Stimulated activated CD8-positive, alpha-beta memory T cell treated with anti-CD3 and anti-CD28 coated beads, Interleukin-15, amount 100 ng/mL, for 48 hours (primary cell): Measurements from ENCODE around the gene CADPS2.
"Not testable (repeated sequence)": the region's sequence is repeated elsewhere in the genome, so short reads cannot be mapped to it uniquely, and the experiment has no call there.

ENCODE experiments used
- DNase-seq, 2 donors: peaks; one replicate each; pipeline ENCODE4 v3.0.0-alpha.2; 2020; ENCODE audit warnings: low read depth in 2 of 2

CADPS2 gene

GRCh38 chr7:122850528-122850927 is 35.7 kb downstream of the CADPS2 start:
- DNase-seq = no peak

- DNase-seq = no peak
Measured at GRCh38 chr7:122849957-122850328, 36.3 kb downstream of the CADPS2 start.

GRCh38 chr7:122849322-122849956 is 36.8 kb downstream of the CADPS2 start:
- DNase-seq = no peak

- DNase-seq = no peak
Measured at GRCh38 chr7:122847871-122848473, 38.3 kb downstream of the CADPS2 start.

- no peak for DNase-seq
Measured at GRCh38 chr7:122846591-122846990, 39.7 kb downstream of the CADPS2 start.

- DNase-seq = no peak
Measured at GRCh38 chr7:122845286-122845685, 41.0 kb downstream of the CADPS2 start.

GRCh38 chr7:122844191-122844988 is 41.9 kb downstream of the CADPS2 start:
- no peak for DNase-seq

GRCh38 chr7:122842971-122843370 is 43.3 kb downstream of the CADPS2 start:
- DNase-seq = no peak

- DNase-seq = not testable (repeated sequence)
Measured at GRCh38 chr7:122836286-122836685, 50.0 kb downstream of the CADPS2 start.

GRCh38 chr7:122834571-122834942 is 51.7 kb downstream of the CADPS2 start:
- DNase-seq = not testable (repeated sequence)

GRCh38 chr7:122833888-122834570 is 52.2 kb downstream of the CADPS2 start:
- no peak for DNase-seq

GRCh38 chr7:122831436-122831835 is 54.8 kb downstream of the CADPS2 start:
- no peak for DNase-seq

GRCh38 chr7:122829962-122830361 is 56.3 kb downstream of the CADPS2 start:
- no peak for DNase-seq

- no peak for DNase-seq
Measured at GRCh38 chr7:122827763-122828162, 58.5 kb downstream of the CADPS2 start.

- DNase-seq = no peak
Measured at GRCh38 chr7:122813845-122814244, 72.4 kb downstream of the CADPS2 start.

GRCh38 chr7:122803851-122804250 is 82.4 kb downstream of the CADPS2 start:
- no peak for DNase-seq

GRCh38 chr7:122803323-122803722 is 82.9 kb downstream of the CADPS2 start:
- DNase-seq = no peak

- DNase-seq = no peak
Measured at GRCh38 chr7:122802301-122802751, 83.9 kb downstream of the CADPS2 start.

- no peak for DNase-seq
Measured at GRCh38 chr7:122791959-122792545, 94.2 kb downstream of the CADPS2 start.

- no peak for DNase-seq
Measured at GRCh38 chr7:122790591-122790990, 95.7 kb downstream of the CADPS2 start.

- DNase-seq = no peak
Measured at GRCh38 chr7:122790132-122790531, 96.1 kb downstream of the CADPS2 start.

- no peak for DNase-seq
Measured at GRCh38 chr7:122789156-122789555, 97.1 kb downstream of the CADPS2 start.
